ENCODE results near the gene CSNK1G3.
"Not testable (repeated sequence)": the region's sequence is repeated elsewhere in the genome, so short reads cannot be mapped to it uniquely, and the experiment has no call there.

The CSNK1G3 gene

GRCh38 chr5:123559434-123559775, 47.4 kb downstream of the CSNK1G3 start:
- no peak for DNase-seq (ENCODE audit: low read depth in 2 of 2)

- DNase-seq (ENCODE audit: low read depth in 2 of 2), result no peak
These were observed 49.3 kb downstream of the CSNK1G3 start for GRCh38 chr5:123561230-123561629.

- no peak for DNase-seq (ENCODE audit: low read depth in 2 of 2)
These were observed 60.0 kb downstream of the CSNK1G3 start for GRCh38 chr5:123571927-123572326.

- DNase-seq (ENCODE audit: low read depth in 2 of 2), result no peak
These were observed 66.4 kb downstream of the CSNK1G3 start for GRCh38 chr5:123578390-123578789.

GRCh38 chr5:123579410-123579809, 67.4 kb downstream of the CSNK1G3 start:
- DNase-seq (ENCODE audit: low read depth in 2 of 2), result no peak

- DNase-seq (ENCODE audit: low read depth in 2 of 2), result no peak
These were observed 70.7 kb downstream of the CSNK1G3 start for GRCh38 chr5:123582550-123583285.

- no peak for DNase-seq (ENCODE audit: low read depth in 2 of 2)
These were observed 73.9 kb downstream of the CSNK1G3 start for GRCh38 chr5:123585871-123586270.

GRCh38 chr5:123594434-123594833, 82.5 kb downstream of the CSNK1G3 start:
- no peak for DNase-seq (ENCODE audit: low read depth in 2 of 2)

- no peak for DNase-seq (ENCODE audit: low read depth in 2 of 2)
These were observed 85.0 kb downstream of the CSNK1G3 start for GRCh38 chr5:123597018-123597417.

GRCh38 chr5:123598028-123598689, 86.2 kb downstream of the CSNK1G3 start:
- DNase-seq (ENCODE audit: low read depth in 2 of 2), result no peak

- DNase-seq (ENCODE audit: low read depth in 2 of 2), result no peak
These were observed 87.2 kb downstream of the CSNK1G3 start for GRCh38 chr5:123599171-123599570.

GRCh38 chr5:123601610-123602009, 89.6 kb downstream of the CSNK1G3 start:
- DNase-seq (ENCODE audit: low read depth in 2 of 2), result no peak

GRCh38 chr5:123605822-123606221, 93.8 kb downstream of the CSNK1G3 start:
- DNase-seq (ENCODE audit: low read depth in 2 of 2), result no peak

GRCh38 chr5:123610209-123610608, 98.2 kb downstream of the CSNK1G3 start:
- no peak for DNase-seq (ENCODE audit: low read depth in 2 of 2)

- DNase-seq (ENCODE audit: low read depth in 2 of 2), result peak in 1 of 2 donors; percentile 3
These were observed 98.9 kb downstream of the CSNK1G3 start for GRCh38 chr5:123610665-123611405.

- no peak for DNase-seq (ENCODE audit: low read depth in 2 of 2)
These were observed 99.4 kb downstream of the CSNK1G3 start for GRCh38 chr5:123611406-123611709.

- DNase-seq (ENCODE audit: low read depth in 2 of 2), result no peak
These were observed 105.6 kb downstream of the CSNK1G3 start for GRCh38 chr5:123617561-123617960.

- no peak for DNase-seq (ENCODE audit: low read depth in 2 of 2)
These were observed 114.1 kb downstream of the CSNK1G3 start for GRCh38 chr5:123626051-123626450.

GRCh38 chr5:123628860-123629544, 117.0 kb downstream of the CSNK1G3 start:
- DNase-seq (ENCODE audit: low read depth in 2 of 2), result no peak

- no peak for DNase-seq (ENCODE audit: low read depth in 2 of 2)
These were observed 124.0 kb downstream of the CSNK1G3 start for GRCh38 chr5:123636006-123636405.

- not testable (repeated sequence) for DNase-seq (ENCODE audit: low read depth in 2 of 2)
These were observed 125.1 kb downstream of the CSNK1G3 start for GRCh38 chr5:123637028-123637427.

- no peak for DNase-seq (ENCODE audit: low read depth in 2 of 2)
These were observed 127.3 kb downstream of the CSNK1G3 start for GRCh38 chr5:123639244-123639643.

Data from stimulated activated CD4-positive, alpha-beta T cell treated with anti-CD3 and anti-CD28 coated beads, Interleukin-15, amount 100 ng/mL, for 48 hours (primary cell).